Stimulated activated naive CD8-positive, alpha-beta T cell treated with anti-CD3 and anti-CD28 coated beads, Interleukin-15, Interleukin-2, amounts not matched to agents 100 ng/mL and 50 ng/mL, for 24 hours (primary cell): ENCODE data around the gene SLC5A4.
"Not testable (repeated sequence)": the region's sequence is repeated elsewhere in the genome, so short reads cannot be mapped to it uniquely, and the experiment has no call there.

Experiments
- H3K27ac Mint-ChIP-seq: one replicate; pipeline ENCODE4 v1.8.0; 2021; ENCODE audit warnings: mild to moderate bottlenecking, mixed read lengths
- H3K27me3 Mint-ChIP-seq: one replicate; pipeline ENCODE4 v1.8.0; 2021; ENCODE audit warnings: mixed read lengths
- H3K36me3 Mint-ChIP-seq: one replicate; pipeline ENCODE4 v1.8.0; 2021; ENCODE audit warnings: low read depth, mixed read lengths
- H3K4me1 Mint-ChIP-seq: one replicate; pipeline ENCODE4 v1.8.0; 2021; ENCODE audit warnings: low read depth, mixed read lengths
- H3K4me3 Mint-ChIP-seq: one replicate; pipeline ENCODE4 v1.8.0; 2021; ENCODE audit warnings: mild to moderate bottlenecking, mixed read lengths
- H3K9me3 Mint-ChIP-seq: one replicate; pipeline ENCODE4 v1.8.0; 2021; ENCODE audit warnings: mixed read lengths

The SLC5A4 gene

GRCh38 chr22:32255217-32255616, at the start of gene SLC5A4:
Gene SLC5A4 (minus strand): TSS chr22:32255347. CDS start chr22:32255329, 18 bp downstream.
- Mint-ChIP-seq H3K36me3 (no peaks in the 10 kb centered on the region), H3K27me3 (peaks cover 28% of the 10 kb centered on the region), H3K9me3 (no peaks in the 10 kb centered on the region), H3K4me1 (no peaks in the 10 kb centered on the region), H3K27ac (no peak within 1 kb of the TSS), H3K4me3 (no peak within 1 kb of the TSS)

GRCh38 chr22:32293921-32294320, 38.8 kb upstream of the SLC5A4 start:
- H3K4me3 Mint-ChIP-seq, H3K36me3 Mint-ChIP-seq, H3K4me1 Mint-ChIP-seq, H3K27ac Mint-ChIP-seq, H3K9me3 Mint-ChIP-seq: not testable (repeated sequence)
- H3K27me3 Mint-ChIP-seq = peaks cover 12% of the 10 kb centered on the region

GRCh38 chr22:32286290-32286840, 31.2 kb upstream of the SLC5A4 start:
- Mint-ChIP-seq H3K36me3 (no peaks in the 10 kb centered on the region), H3K4me1 (no peaks in the 10 kb centered on the region), H3K27me3 (peaks cover 12% of the 10 kb centered on the region), H3K4me3 (no peak overlapping the region), H3K27ac (no peak overlapping the region), H3K9me3 (no peaks in the 10 kb centered on the region)

GRCh38 chr22:32281072-32281471, 25.9 kb upstream of the SLC5A4 start:
- H3K36me3 Mint-ChIP-seq = no peaks in the 10 kb centered on the region
- H3K4me1 Mint-ChIP-seq = no peaks in the 10 kb centered on the region
- H3K27me3 Mint-ChIP-seq = peaks cover 16% of the 10 kb centered on the region
- H3K4me3 Mint-ChIP-seq = no peak overlapping the region
- no peak overlapping the region for H3K27ac Mint-ChIP-seq
- H3K9me3 Mint-ChIP-seq = no peaks in the 10 kb centered on the region

GRCh38 chr22:32275353-32275752, 20.2 kb upstream of the SLC5A4 start:
- not testable (repeated sequence) for H3K9me3 Mint-ChIP-seq

GRCh38 chr22:32271389-32271788, 16.2 kb upstream of the SLC5A4 start:
- Mint-ChIP-seq H3K27ac (no peak overlapping the region), H3K4me1 (peaks cover 2% of the 10 kb centered on the region)

More at GRCh38 chr22:32275353-32275752, 20.2 kb upstream of the SLC5A4 start:
- H3K27ac Mint-ChIP-seq, H3K4me3 Mint-ChIP-seq, H3K27me3 Mint-ChIP-seq, H3K4me1 Mint-ChIP-seq, H3K36me3 Mint-ChIP-seq: not testable (repeated sequence)

GRCh38 chr22:32270641-32271369, 15.7 kb upstream of the SLC5A4 start:
- Mint-ChIP-seq H3K27me3 (no peaks in the 10 kb centered on the region), H3K27ac (no peak overlapping the region), H3K9me3 (no peaks in the 10 kb centered on the region), H3K4me3 (no peak overlapping the region), H3K4me1 (peaks cover 7% of the 10 kb centered on the region), H3K36me3 (no peaks in the 10 kb centered on the region)

More at GRCh38 chr22:32271389-32271788, 16.2 kb upstream of the SLC5A4 start:
- H3K36me3 Mint-ChIP-seq = no peaks in the 10 kb centered on the region
- no peaks in the 10 kb centered on the region for H3K27me3 Mint-ChIP-seq
- no peak overlapping the region for H3K4me3 Mint-ChIP-seq
- H3K9me3 Mint-ChIP-seq = no peaks in the 10 kb centered on the region

GRCh38 chr22:32269316-32269715, 14.2 kb upstream of the SLC5A4 start:
- no peak overlapping the region for H3K27ac Mint-ChIP-seq
- H3K36me3 Mint-ChIP-seq = no peaks in the 10 kb centered on the region
- no peaks in the 10 kb centered on the region for H3K9me3 Mint-ChIP-seq
- H3K27me3 Mint-ChIP-seq = no peaks in the 10 kb centered on the region
- H3K4me1 Mint-ChIP-seq = peaks cover 10% of the 10 kb centered on the region
- H3K4me3 Mint-ChIP-seq = no peak overlapping the region

- no peaks in the 10 kb centered on the region for H3K27me3 Mint-ChIP-seq
- no peaks in the 10 kb centered on the region for H3K36me3 Mint-ChIP-seq
These were observed 11.9 kb upstream of the SLC5A4 start for GRCh38 chr22:32267011-32267410.

GRCh38 chr22:32265882-32266767, 11.0 kb upstream of the SLC5A4 start:
- Mint-ChIP-seq H3K9me3 (no peaks in the 10 kb centered on the region), H3K4me3 (no peak overlapping the region), H3K27me3 (no peaks in the 10 kb centered on the region), H3K36me3 (no peaks in the 10 kb centered on the region), H3K27ac (no peak overlapping the region), H3K4me1 (peaks cover 10% of the 10 kb centered on the region)

More at GRCh38 chr22:32267011-32267410, 11.9 kb upstream of the SLC5A4 start:
- H3K4me3 Mint-ChIP-seq = no peak overlapping the region
- H3K4me1 Mint-ChIP-seq = peaks cover 10% of the 10 kb centered on the region
- no peaks in the 10 kb centered on the region for H3K9me3 Mint-ChIP-seq
- no peak overlapping the region for H3K27ac Mint-ChIP-seq

GRCh38 chr22:32263678-32264077, 8.5 kb upstream of the SLC5A4 start:
- H3K27ac Mint-ChIP-seq, H3K4me3 Mint-ChIP-seq, H3K4me1 Mint-ChIP-seq, H3K9me3 Mint-ChIP-seq, H3K36me3 Mint-ChIP-seq: not testable (repeated sequence)
- H3K27me3 Mint-ChIP-seq = peaks cover 18% of the 10 kb centered on the region

GRCh38 chr22:32261306-32261705, 6.2 kb upstream of the SLC5A4 start:
- Mint-ChIP-seq H3K9me3 (no peaks in the 10 kb centered on the region), H3K27ac (no peak overlapping the region), H3K4me1 (peaks cover 7% of the 10 kb centered on the region), H3K36me3 (no peaks in the 10 kb centered on the region), H3K27me3 (peaks cover 28% of the 10 kb centered on the region), H3K4me3 (no peak overlapping the region)

GRCh38 chr22:32258791-32259190, 3.6 kb upstream of the SLC5A4 start:
- H3K36me3 Mint-ChIP-seq = no peaks in the 10 kb centered on the region
- no peaks in the 10 kb centered on the region for H3K9me3 Mint-ChIP-seq
- no peak overlapping the region for H3K4me3 Mint-ChIP-seq
- peaks cover 28% of the 10 kb centered on the region for H3K27me3 Mint-ChIP-seq
- H3K27ac Mint-ChIP-seq = no peak overlapping the region
- H3K4me1 Mint-ChIP-seq = no peaks in the 10 kb centered on the region

GRCh38 chr22:32255726-32256125, 579 bp upstream of the SLC5A4 start:
- Mint-ChIP-seq H3K4me1 (no peaks in the 10 kb centered on the region), H3K36me3 (no peaks in the 10 kb centered on the region), H3K4me3 (no peak overlapping the region), H3K9me3 (no peaks in the 10 kb centered on the region), H3K27ac (no peak overlapping the region), H3K27me3 (peaks cover 31% of the 10 kb centered on the region)

GRCh38 chr22:32249231-32249630, 5.9 kb downstream of the SLC5A4 start:
- Mint-ChIP-seq H3K27me3 (peaks cover 24% of the 10 kb centered on the region), H3K4me3 (no peak overlapping the region), H3K36me3 (no peaks in the 10 kb centered on the region), H3K27ac (no peak overlapping the region), H3K9me3 (no peaks in the 10 kb centered on the region), H3K4me1 (no peaks in the 10 kb centered on the region)
